Measurements from ENCODE around the gene METTL17. TPM values are rescaled to one million over a fixed set of nuclear protein-coding genes. Genes with fewer than 3 reads are reported as not detected.
A peak's percentile ranks its signal among the peaks of the same experiment; 100 is the strongest.

METTL17 gene
- total and polyA plus RNA-seq, 2 donors (not counting 1 experiment from before 2014, with no cell fraction given): 28.4 to 47.7 TPM

DNA sequence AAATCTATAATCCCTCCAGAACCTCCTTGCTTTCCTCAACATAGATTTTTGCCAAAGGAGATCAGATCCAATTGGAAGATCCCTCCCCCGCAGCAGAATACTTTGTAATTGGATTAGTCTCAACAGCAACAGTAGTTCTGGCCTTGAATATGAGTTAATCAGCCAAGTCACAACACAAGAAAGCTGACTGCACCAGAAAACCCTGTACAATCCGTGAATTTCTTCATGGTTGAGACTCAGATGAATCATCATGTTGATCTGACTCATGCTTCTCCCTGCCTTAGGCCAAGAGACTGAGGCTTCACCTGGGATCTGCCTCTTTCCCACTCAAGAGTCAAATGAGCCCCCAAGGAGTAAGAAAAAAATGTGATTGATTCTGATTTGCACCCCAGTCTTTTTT, 3.0 kb upstream of the METTL17 start:
- H2AFZ ChIP-seq (ENCODE audit: low read length): no peak overlapping the region
- no peak overlapping the region for H3K27ac ChIP-seq (ENCODE audit: insufficient read depth, low read length)
- H3K4me3 ChIP-seq (replicated peaks in 1 of 4; ENCODE audit: control extremely low read depth in 1 of 4, insufficient read depth in 1 of 4, low read depth in 3 of 4, low read length in 4 of 4): no peak overlapping the region
- no peaks in the 10 kb centered on the region for H3K9me3 ChIP-seq (ENCODE audit: control insufficient read depth, insufficient read depth, low read depth, low read length)
- H3K4me2 ChIP-seq (ENCODE audit: extremely low read depth, insufficient read depth, low read length): peak overlapping the region; percentile 34
- peaks cover 6% of the 10 kb centered on the region for H3K4me1 ChIP-seq (ENCODE audit: control insufficient read depth, extremely low read depth, insufficient read depth, low read length)
- no peaks in the 10 kb centered on the region for H4K20me1 ChIP-seq (ENCODE audit: control insufficient read depth, extremely low read depth, insufficient read depth, low read length)
- H3K36me3 ChIP-seq (ENCODE audit: control insufficient read depth, insufficient read depth, low read length): no peaks in the 10 kb centered on the region
- no peaks in the 10 kb centered on the region for H3K27me3 ChIP-seq (ENCODE audit: control insufficient read depth, insufficient read depth, low read length)
- peak; percentile 91 to 97 for DNase-seq (ENCODE audit: low read depth in 2 of 2)
- TF ChIP-seq, protein P1, sequence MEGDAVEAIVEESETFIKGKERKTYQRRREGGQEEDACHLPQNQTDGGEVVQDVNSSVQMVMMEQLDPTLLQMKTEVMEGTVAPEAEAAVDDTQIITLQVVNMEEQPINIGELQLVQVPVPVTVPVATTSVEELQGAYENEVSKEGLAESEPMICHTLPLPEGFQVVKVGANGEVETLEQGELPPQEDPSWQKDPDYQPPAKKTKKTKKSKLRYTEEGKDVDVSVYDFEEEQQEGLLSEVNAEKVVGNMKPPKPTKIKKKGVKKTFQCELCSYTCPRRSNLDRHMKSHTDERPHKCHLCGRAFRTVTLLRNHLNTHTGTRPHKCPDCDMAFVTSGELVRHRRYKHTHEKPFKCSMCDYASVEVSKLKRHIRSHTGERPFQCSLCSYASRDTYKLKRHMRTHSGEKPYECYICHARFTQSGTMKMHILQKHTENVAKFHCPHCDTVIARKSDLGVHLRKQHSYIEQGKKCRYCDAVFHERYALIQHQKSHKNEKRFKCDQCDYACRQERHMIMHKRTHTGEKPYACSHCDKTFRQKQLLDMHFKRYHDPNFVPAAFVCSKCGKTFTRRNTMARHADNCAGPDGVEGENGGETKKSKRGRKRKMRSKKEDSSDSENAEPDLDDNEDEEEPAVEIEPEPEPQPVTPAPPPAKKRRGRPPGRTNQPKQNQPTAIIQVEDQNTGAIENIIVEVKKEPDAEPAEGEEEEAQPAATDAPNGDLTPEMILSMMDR (conservative IDR thresholded peaks at IDR 0.05 in 1 of 2, IDR thresholded peaks at IDR 0.05 in 1 of 2; ENCODE audit: low read depth in 1 of 2, low read length in 2 of 2): no peak
- TF ChIP-seq EZH2 (IDR thresholded peaks at IDR 0.05; ENCODE audit: low read length, missing control alignments): no peak
- H3K79me2 ChIP-seq (ENCODE audit: control insufficient read depth, insufficient read depth, low read length): peaks cover 14% of the 10 kb centered on the region
- no peak overlapping the region for H3K9ac ChIP-seq (ENCODE audit: insufficient read depth, low read length)

DNA sequence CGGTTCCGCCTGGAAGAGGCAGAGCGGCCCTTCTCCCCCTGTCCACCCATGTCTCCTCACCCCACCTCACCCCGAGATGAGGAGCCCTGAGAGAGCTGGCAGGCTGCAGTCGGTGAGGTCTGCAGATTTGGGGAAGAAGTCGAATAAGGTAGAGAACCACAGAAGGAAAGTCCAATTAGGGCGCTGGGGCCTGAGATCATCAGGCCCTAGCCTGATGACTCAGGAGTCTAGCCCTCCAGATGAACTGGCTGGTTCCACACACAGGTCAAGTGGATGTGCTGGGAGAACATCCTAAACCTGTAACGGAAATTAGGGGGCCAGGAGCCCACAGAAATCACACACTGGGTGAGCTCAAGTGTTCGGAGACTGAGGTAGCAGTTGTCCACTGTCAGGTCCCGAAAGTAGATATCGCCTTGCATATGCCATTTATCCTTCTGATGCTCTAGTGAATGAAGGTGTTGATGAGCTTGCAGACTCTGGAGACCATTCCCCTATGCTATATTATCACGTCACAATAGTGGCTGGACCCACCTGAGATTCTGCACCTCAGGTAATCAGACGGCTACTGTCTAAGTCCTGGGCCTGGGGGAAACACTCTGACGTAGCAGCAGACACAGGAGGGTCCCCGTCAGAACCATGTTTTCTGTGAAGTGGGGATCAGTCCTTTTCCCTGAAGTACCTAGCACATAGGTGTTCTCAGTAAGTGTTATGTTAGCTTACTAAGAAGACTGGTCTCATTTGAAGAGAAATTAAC, 886 bp upstream of the METTL17 start:
- Histone ChIP-seq H2AFZ (ENCODE audit: low read length) (no peak overlapping the region), H3K9me3 (ENCODE audit: control insufficient read depth, insufficient read depth, low read depth, low read length) (no peaks in the 10 kb centered on the region), H3K4me1 (ENCODE audit: control insufficient read depth, extremely low read depth, insufficient read depth, low read length) (peaks cover 6% of the 10 kb centered on the region), H4K20me1 (ENCODE audit: control insufficient read depth, extremely low read depth, insufficient read depth, low read length) (no peaks in the 10 kb centered on the region), H3K4me2 (ENCODE audit: extremely low read depth, insufficient read depth, low read length) (peak overlapping the region; percentile 34), H3K79me2 (ENCODE audit: control insufficient read depth, insufficient read depth, low read length) (peaks cover 19% of the 10 kb centered on the region), H3K27ac (ENCODE audit: insufficient read depth, low read length) (peak overlapping the region; percentile 59), H3K9ac (ENCODE audit: insufficient read depth, low read length) (no peak overlapping the region), H3K36me3 (ENCODE audit: control insufficient read depth, insufficient read depth, low read length) (peaks cover 4% of the 10 kb centered on the region), H3K27me3 (ENCODE audit: control insufficient read depth, insufficient read depth, low read length) (no peaks in the 10 kb centered on the region), H3K4me3 (replicated peaks in 1 of 4; ENCODE audit: control extremely low read depth in 1 of 4, insufficient read depth in 1 of 4, low read depth in 3 of 4, low read length in 4 of 4) (peak overlapping the region in 3 of 4 experiments; percentile 12 to 94 (median 64))
- DNase-seq (ENCODE audit: low read depth in 2 of 2): no peak
- TF ChIP-seq, protein P1 (conservative IDR thresholded peaks at IDR 0.05 in 1 of 2, IDR thresholded peaks at IDR 0.05 in 1 of 2; ENCODE audit: low read depth in 1 of 2, low read length in 2 of 2): no peak
- TF ChIP-seq EZH2 (IDR thresholded peaks at IDR 0.05; ENCODE audit: low read length, missing control alignments): no peak

DNA sequence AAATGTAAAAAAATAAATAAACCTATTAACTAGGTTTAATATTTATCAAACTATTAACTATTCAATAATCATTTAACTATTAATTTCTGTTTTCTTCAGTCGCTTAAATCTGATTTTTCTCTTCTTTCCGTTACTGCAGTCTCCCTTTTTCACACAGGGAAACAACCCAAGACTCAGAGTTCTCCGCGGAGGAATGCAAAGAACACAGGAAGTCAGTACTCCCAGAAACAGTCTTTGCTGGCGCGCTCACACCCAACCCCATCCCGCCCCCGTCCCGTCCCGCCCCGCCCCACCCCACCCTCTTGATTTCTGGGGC, 351 bp upstream of the METTL17 start:
- Histone ChIP-seq H3K9ac (ENCODE audit: insufficient read depth, low read length) (peak overlapping the region; percentile 34), H3K9me3 (ENCODE audit: control insufficient read depth, insufficient read depth, low read depth, low read length) (no peaks in the 10 kb centered on the region), H3K27me3 (ENCODE audit: control insufficient read depth, insufficient read depth, low read length) (no peaks in the 10 kb centered on the region), H3K27ac (ENCODE audit: insufficient read depth, low read length) (peak overlapping the region; percentile 59), H3K4me2 (ENCODE audit: extremely low read depth, insufficient read depth, low read length) (peak overlapping the region; percentile 34), H4K20me1 (ENCODE audit: control insufficient read depth, extremely low read depth, insufficient read depth, low read length) (no peaks in the 10 kb centered on the region), H3K36me3 (ENCODE audit: control insufficient read depth, insufficient read depth, low read length) (peaks cover 4% of the 10 kb centered on the region), H3K4me1 (ENCODE audit: control insufficient read depth, extremely low read depth, insufficient read depth, low read length) (peaks cover 6% of the 10 kb centered on the region), H2AFZ (ENCODE audit: low read length) (peak overlapping the region; percentile 43), H3K79me2 (ENCODE audit: control insufficient read depth, insufficient read depth, low read length) (peaks cover 19% of the 10 kb centered on the region), H3K4me3 (replicated peaks in 1 of 4; ENCODE audit: control extremely low read depth in 1 of 4, insufficient read depth in 1 of 4, low read depth in 3 of 4, low read length in 4 of 4) (peak overlapping the region in 3 of 4 experiments; percentile 12 to 94 (median 64))
- no peak for DNase-seq (ENCODE audit: low read depth in 2 of 2)
- no peak for TF ChIP-seq EZH2 (IDR thresholded peaks at IDR 0.05; ENCODE audit: low read length, missing control alignments)
- TF ChIP-seq, protein P1 (conservative IDR thresholded peaks at IDR 0.05 in 1 of 2, IDR thresholded peaks at IDR 0.05 in 1 of 2; ENCODE audit: low read depth in 1 of 2, low read length in 2 of 2): no peak

All from fibroblast of lung (primary cell).